GM19025 (cell line): ENCODE results near the gene SEC14L5.

Source experiments
- ATAC-seq: cut with Tn5 transposase; IDR thresholded peaks from one replicate; pipeline ENCODE4 v1.9.1; 2021; ENCODE audit warnings: mild to moderate bottlenecking, low read depth, moderate library complexity; ENCODE audit not compliant: unreplicated experiment

Gene SEC14L5

DNA sequence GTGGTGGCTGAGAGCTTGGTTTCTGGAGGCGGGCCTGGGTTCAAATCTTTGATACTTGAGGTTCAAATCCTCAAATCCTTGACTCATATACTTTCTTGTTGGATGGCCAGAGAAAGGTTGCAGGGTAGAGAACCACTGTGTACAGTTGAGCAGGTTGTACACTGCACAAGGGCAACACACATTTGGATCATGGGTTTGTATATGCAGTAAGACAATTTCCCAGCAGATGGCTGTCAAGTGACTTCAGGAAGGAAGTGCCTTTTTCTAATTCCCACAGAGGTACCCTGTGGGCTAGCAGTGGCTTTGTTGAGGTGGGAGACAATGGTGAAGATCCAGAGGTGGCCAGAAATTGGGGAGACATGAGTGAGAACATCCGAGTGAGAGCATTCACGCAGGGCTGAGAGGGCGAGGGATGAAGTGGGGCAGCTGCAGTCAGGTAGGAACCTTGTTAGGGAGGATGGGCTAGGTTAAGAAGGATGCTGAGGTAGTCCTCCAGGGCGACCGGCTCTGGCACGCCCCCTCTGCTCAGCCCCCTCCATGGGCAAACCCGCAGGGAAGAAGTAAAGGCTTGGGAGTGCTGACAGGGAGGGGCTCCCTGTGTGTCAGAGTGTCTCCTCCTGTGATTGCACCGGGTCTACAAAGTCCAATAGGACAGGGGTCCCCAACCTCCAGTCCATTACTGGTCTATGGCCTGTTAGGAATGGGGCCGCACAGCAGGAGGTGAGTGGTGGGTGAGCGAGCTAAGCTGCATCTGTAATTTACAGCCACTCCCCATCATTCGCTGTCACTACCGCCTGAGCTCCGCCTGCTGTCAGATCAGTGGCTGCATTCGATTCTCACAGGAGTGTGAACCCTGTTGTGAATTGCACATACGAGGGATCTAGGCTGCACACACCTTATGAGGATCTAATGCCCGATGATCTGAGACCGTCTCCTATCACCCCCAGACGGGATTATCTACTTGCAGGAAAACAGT lies 104.9 kb downstream of the SEC14L5 start:
- no peak for ATAC-seq

- ATAC-seq = no peak
Observed at GRCh38 chr16:5064915-5065314, 106.8 kb downstream of the SEC14L5 start.

GRCh38 chr16:5065326-5065725 lies 107.2 kb downstream of the SEC14L5 start:
- ATAC-seq = no peak

DNA sequence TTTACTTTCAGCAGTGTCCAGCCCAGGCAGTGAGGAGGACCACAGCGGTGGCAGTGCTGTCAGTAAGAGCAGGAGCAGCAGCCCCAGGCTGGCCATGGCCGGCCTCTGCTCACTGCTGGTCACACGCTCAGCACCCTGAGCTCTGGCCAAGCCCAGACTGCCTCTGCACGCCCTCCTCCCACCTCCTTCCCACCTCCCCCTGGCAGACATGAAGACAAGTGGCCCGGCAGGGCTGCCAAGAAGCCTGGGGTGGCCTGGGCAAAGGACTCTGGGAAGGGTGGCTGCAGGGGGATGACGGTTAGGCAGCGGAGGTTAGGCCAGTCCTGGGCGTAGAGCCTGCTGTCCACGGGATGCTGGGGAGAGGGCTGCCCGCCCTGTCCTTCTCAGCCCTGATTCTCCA lies 107.7 kb downstream of the SEC14L5 start, which contains the start of gene C16orf89:
Gene C16orf89, minus strand, starts transcription at position 144 of the 400 bp plus-strand sequence. Its CDS starts 48 bp downstream, at position 96.
- no peak for ATAC-seq

- no peak for ATAC-seq
Observed at GRCh38 chr16:5066511-5066910, 108.4 kb downstream of the SEC14L5 start.
